GM19099 (cell line): Measurements from ENCODE around the gene TXNDC5.

Experiments
- POLR2A ChIP-seq: IDR thresholded peaks from 3 replicates; pipeline ENCODE4 v1.6.1; 2011; ENCODE audit warnings: low read depth; ENCODE audit not compliant: insufficient read length; ENCODE audit errors: extremely low read depth

Gene TXNDC5

GRCh38 chr6:7886132-7886531 is 24.5 kb downstream of the TXNDC5 start:
- TF ChIP-seq POLR2A = no peak

- TF ChIP-seq POLR2A = no peak
Observed at GRCh38 chr6:7883381-7883780, 27.2 kb downstream of the TXNDC5 start.

GRCh38 chr6:7882505-7883257 is 27.9 kb downstream of the TXNDC5 start:
- TF ChIP-seq POLR2A = no peak

GRCh38 chr6:7881765-7882500 is 28.7 kb downstream of the TXNDC5 start:
- TF ChIP-seq POLR2A = peak; percentile 10

- TF ChIP-seq POLR2A = no peak
Observed at GRCh38 chr6:7880718-7881107, 29.9 kb downstream of the TXNDC5 start.

- peak; percentile 7 for TF ChIP-seq POLR2A
Observed at GRCh38 chr6:7879980-7880717, 30.4 kb downstream of the TXNDC5 start.

GRCh38 chr6:7879579-7879978 is 31.0 kb downstream of the TXNDC5 start:
- TF ChIP-seq POLR2A = no peak

- TF ChIP-seq POLR2A = no peak
Observed at GRCh38 chr6:7879043-7879442, 31.5 kb downstream of the TXNDC5 start.

- peak; percentile 15 for TF ChIP-seq POLR2A
Observed at GRCh38 chr6:7878401-7878964, 32.1 kb downstream of the TXNDC5 start.

- no peak for TF ChIP-seq POLR2A
Observed at GRCh38 chr6:7868926-7869325, 41.7 kb downstream of the TXNDC5 start.

GRCh38 chr6:7866526-7866925 is 44.1 kb downstream of the TXNDC5 start:
- TF ChIP-seq POLR2A = no peak

- TF ChIP-seq POLR2A = no peak
Observed at GRCh38 chr6:7865781-7866180, 44.8 kb downstream of the TXNDC5 start.

- TF ChIP-seq POLR2A = no peak
Observed at GRCh38 chr6:7859591-7859990, 51.0 kb downstream of the TXNDC5 start.

- no peak for TF ChIP-seq POLR2A
Observed at GRCh38 chr6:7851780-7852179, 58.8 kb downstream of the TXNDC5 start.

- TF ChIP-seq POLR2A = no peak
Observed at GRCh38 chr6:7848229-7848628, 62.4 kb downstream of the TXNDC5 start.
